Lower leg skin (tissue), 4 donors: ENCODE data around the gene CTNNB1. TPM values are rescaled to one million over a fixed set of nuclear protein-coding genes. Genes with fewer than 3 reads are reported as not detected.
A peak's percentile ranks its signal among the peaks of the same experiment; 100 is the strongest.

ENCODE experiments used
- DNase-seq, 2 donors: peaks; one replicate each; pipeline ENCODE4 v3.0.0-alpha.2; 2019; ENCODE audit warnings: low spot score in 2 of 2
- H3K4me3 ChIP-seq: fragments of 200-600 bp; sonication (generic); 2 replicates; pipeline ENCODE4 v1.5.1; 2017; ENCODE audit warnings: mild to moderate bottlenecking, low read depth; ENCODE audit not compliant: poor library complexity, severe bottlenecking
- POLR2A ChIP-seq, 2 donors: fragments of 450-650 bp; IDR thresholded peaks; one replicate each; pipeline ENCODE4 v1.6.1; 2016 to 2017; ENCODE audit warnings: antibody characterized with exemption in 2 of 2, mild to moderate bottlenecking in 1 of 2, moderate library complexity in 1 of 2
- WGBS, 2 donors: methylation state at CpG; one replicate each; pipeline ENCODE4 v1.1.5; 2018; 5-methylcytosine and 5-hydroxymethylcytosine counted together
- intact Hi-C: fragments of 100-400 bp; cut with DNase I; formaldehyde crosslinking; loops from one replicate; pipeline ENCODE4 v1.15.0; 2023; ENCODE audit warnings: low total_unique reads
- total RNA-seq, 4 donors: library from RNA; depleted of rRNA; stranded (reverse); fragments of >200 nt; gene quantifications; one replicate each; pipeline ENCODE4 v1.1.0, GENCODE V29; 2016
- TF ChIP-seq, protein P1 (sequence below), 3 donors: fragments of 450-650 bp; IDR thresholded peaks; one replicate each; pipeline ENCODE4 v1.5.1; 2016; ENCODE audit warnings: antibody characterized with exemption in 3 of 3, mild to moderate bottlenecking in 3 of 3, moderate library complexity in 2 of 3

Gene CTNNB1
- 100 to 1,000 TPM; 263 to 421 (median 300) TPM for total RNA-seq

DNA sequence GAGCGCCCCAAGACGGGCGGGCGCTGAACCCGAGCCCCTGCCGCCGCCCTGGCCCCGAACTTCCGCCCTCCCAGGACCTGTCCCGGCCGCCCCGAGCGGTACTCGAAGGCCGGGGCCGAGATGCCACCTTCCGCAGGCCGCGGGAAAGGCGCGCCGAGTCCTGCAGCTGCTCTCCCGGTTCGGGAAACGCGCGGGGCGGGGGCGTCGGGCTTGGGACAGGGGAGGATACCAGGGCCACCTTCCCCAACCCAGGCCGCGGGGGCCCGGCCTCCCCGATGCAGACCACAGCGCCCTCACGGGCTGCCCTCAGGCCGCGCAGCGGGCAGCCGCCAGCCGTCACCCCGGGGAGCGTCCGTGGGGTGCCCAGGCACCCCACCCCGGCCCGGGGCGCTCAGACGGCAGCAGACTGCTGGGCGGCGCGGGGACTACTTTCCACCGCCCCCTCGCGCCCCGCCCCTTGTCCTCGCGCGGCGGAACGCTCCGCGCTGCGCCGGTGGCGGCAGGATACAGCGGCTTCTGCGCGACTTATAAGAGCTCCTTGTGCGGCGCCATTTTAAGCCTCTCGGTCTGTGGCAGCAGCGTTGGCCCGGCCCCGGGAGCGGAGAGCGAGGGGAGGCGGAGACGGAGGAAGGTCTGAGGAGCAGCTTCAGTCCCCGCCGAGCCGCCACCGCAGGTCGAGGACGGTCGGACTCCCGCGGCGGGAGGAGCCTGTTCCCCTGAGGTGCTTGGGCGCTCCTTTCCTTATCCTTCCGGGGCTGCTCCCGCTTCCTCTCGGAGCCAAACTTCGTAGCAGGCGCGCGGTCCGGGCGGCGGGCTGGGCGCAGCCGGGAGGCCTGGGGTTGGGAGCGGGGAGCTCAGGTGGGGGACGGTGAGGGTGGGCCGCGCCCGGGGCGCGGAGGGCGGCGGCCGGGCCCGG, at the start of gene CTNNB1:
CTNNB1 (plus strand) TSS at position 556 of the 916 bp plus-strand sequence. CDS start 24,564 bp downstream, outside the sequence.
- intact Hi-C loops, result no loop called here
- H3K4me3 ChIP-seq, result peak within 1 kb of the TSS; percentile 96
- DNase-seq, result peak; percentile 92 to 98
- TF ChIP-seq, protein P1, sequence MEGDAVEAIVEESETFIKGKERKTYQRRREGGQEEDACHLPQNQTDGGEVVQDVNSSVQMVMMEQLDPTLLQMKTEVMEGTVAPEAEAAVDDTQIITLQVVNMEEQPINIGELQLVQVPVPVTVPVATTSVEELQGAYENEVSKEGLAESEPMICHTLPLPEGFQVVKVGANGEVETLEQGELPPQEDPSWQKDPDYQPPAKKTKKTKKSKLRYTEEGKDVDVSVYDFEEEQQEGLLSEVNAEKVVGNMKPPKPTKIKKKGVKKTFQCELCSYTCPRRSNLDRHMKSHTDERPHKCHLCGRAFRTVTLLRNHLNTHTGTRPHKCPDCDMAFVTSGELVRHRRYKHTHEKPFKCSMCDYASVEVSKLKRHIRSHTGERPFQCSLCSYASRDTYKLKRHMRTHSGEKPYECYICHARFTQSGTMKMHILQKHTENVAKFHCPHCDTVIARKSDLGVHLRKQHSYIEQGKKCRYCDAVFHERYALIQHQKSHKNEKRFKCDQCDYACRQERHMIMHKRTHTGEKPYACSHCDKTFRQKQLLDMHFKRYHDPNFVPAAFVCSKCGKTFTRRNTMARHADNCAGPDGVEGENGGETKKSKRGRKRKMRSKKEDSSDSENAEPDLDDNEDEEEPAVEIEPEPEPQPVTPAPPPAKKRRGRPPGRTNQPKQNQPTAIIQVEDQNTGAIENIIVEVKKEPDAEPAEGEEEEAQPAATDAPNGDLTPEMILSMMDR (IDR thresholded peaks at IDR 0.05), result no peak
- TF ChIP-seq POLR2A (IDR thresholded peaks at IDR 0.05), result peak in 1 of 2 donors; percentile 93
- WGBS, 2 donors, result 1 to 3% methylated on average over 6 to 28 of the region's 112 CpGs

DNA sequence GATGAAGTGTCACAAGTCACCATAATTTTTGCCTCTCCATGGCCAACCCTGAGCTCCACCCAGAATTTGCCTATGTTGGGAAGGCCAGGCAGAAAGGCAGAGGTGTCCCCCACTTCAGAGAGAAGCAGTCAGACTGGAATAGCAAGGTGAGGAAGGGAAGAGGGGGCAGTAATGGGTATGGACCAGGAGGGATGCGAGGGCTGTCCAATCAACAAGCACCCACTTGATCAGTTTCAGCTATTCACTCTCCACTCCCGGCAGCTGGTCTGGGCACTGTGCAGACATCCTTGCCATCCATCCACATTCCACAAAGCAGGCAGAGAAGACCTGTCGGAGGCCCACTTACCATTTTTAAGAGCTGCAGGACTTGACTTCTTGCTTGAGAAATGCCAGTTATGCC, 43.5 kb upstream of the CTNNB1 start:
- no peak overlapping the region for H3K4me3 ChIP-seq
- WGBS, 2 donors, result 82 to 83% methylated on average over 3 of the region's 3 CpGs
- intact Hi-C loops, result no loop called here
- TF ChIP-seq, protein P1 (IDR thresholded peaks at IDR 0.05), result no peak
- no peak for TF ChIP-seq POLR2A (IDR thresholded peaks at IDR 0.05)
- DNase-seq, result no peak

DNA sequence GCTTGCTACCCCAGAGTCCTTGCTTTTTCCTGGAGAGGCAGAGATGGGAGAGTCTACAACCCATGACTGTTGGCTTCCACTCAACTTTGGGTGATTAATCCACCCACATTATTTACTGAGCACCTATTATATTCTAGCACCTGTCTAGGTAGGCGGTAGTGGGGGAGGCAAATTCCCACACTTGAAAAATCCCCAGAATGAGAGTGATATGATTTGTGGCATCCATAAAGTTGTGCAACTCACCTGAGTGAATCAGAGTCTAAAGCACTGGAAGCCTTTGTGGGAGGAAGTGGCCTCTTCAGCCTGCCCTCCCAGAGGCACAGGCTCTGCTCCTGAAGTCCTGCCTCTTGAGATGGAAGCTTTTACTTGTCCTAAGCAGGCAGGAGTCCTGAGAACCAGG, 40.4 kb upstream of the CTNNB1 start:
- 71 to 80% methylated on average over 1 of the region's 1 CpG for WGBS, 2 donors
- no peak overlapping the region for H3K4me3 ChIP-seq
- intact Hi-C loops, result no loop called here
- DNase-seq, result no peak
- TF ChIP-seq, protein P1 (IDR thresholded peaks at IDR 0.05), result no peak
- no peak for TF ChIP-seq POLR2A (IDR thresholded peaks at IDR 0.05)

DNA sequence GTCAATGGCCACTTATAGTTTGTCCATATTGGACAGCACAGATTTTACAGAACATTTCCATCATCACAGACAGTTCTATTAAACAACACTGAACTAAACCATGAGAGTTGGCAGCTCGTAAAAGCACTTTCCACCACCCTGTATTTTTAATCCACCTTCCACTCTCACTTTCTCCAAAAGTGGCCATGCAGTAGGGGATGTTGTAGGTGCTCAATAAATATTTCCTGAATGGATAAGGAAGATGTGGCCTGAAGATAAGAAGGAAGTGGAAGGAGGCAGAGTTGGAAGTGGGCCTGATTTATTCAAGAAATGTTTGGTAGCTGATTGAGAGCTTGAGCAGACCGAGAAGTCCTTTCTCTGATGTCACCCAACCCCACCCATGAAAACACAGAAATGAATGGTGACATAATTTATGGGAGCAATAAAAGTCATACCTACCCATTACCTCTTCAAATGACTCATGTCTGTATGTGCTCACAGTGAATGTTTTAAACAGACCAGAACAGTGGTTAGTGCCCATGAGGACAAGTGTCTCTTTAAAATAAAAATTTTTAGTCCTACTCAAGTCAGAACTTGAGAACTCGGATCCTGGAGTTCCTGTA, 39.6 kb upstream of the CTNNB1 start:
- whole genome bisulfite sequencing, 2 donors, result 68 to 70% methylated on average over 3 of the region's 3 CpGs
- intact Hi-C loops, result no loop called here
- DNase-seq, result no peak
- no peak overlapping the region for H3K4me3 ChIP-seq
- TF ChIP-seq POLR2A (IDR thresholded peaks at IDR 0.05), result no peak
- TF ChIP-seq, protein P1 (IDR thresholded peaks at IDR 0.05), result no peak

DNA sequence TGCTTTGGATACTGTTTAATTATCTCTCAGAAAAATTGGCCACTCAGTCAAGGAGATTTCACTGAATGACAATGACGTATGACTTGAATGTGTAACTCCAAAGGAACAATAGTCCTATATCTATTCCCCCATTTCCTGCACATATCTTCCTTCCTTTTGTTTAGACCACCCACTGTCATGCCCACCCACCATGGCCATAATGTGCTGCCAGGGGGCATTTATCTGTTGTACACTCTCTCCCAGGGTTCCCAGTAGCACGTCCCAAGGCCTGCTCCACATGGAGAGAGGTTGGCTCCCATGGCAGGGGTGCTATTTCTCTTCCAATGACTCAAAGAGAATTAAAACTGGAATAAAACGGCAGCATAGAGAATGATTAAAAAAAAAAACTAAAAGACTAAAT, 36.8 kb upstream of the CTNNB1 start:
- intact Hi-C loops, result no loop called here
- DNase-seq, result no peak
- WGBS, 2 donors, result 87 to 94% methylated on average over 3 of the region's 3 CpGs

DNA sequence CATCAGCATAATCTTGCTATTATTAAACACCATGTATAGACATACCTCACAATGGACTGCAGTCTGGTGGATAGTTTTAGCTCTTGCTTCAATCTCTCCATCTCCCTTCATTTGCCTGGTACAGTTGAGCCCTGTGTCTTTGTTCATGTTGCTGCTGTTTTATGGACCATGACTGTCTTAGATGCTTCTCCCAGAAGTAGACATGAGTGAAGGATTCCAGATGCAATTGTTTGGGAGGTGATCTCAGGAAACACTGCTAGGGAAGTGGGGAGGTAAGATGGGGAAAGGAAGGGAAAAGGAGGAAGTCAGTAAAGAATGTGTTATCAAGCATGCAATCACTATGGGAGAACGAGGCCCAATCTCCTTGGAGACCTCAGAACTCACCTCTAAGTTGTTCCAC, 36.3 kb upstream of the CTNNB1 start:
- no peak overlapping the region for H3K4me3 ChIP-seq
- no peak for DNase-seq
- WGBS, 2 donors, result 50 to 63% methylated on average over 1 of the region's 1 CpG
- intact Hi-C loops, result no loop called here
- TF ChIP-seq, protein P1 (IDR thresholded peaks at IDR 0.05), result no peak
- no peak for TF ChIP-seq POLR2A (IDR thresholded peaks at IDR 0.05)

More for the DNA sequence above, 36.8 kb upstream of the CTNNB1 start:
- H3K4me3 ChIP-seq, result no peak overlapping the region
- no peak for TF ChIP-seq POLR2A (IDR thresholded peaks at IDR 0.05)
